Esophagus muscularis mucosa (tissue), 4 donors: ENCODE measurements around the gene FAM3B. TPM values are rescaled to one million over a fixed set of nuclear protein-coding genes. Genes with fewer than 3 reads are reported as not detected.
"Not testable (repeated sequence)": the region's sequence is repeated elsewhere in the genome, so short reads cannot be mapped to it uniquely, and the experiment has no call there.

Source experiments
- DNase-seq: peaks from one replicate; pipeline ENCODE4 v3.0.0-alpha.2; 2017; ENCODE audit errors: extremely low spot score
- H3K27ac ChIP-seq, 4 donors: fragments of 200-600 bp; sonication (generic); replicated peaks in 1 of 4; 1 replicate in 3 of 4; 2 replicates in 1 of 4; pipeline ENCODE4 v1.5.1; 2016 to 2019; ENCODE audit warnings: mild to moderate bottlenecking in 1 of 4
- H3K27me3 ChIP-seq, 4 donors: fragments of 200-600 bp; sonication (generic); one replicate each; pipeline versions ENCODE4 v1.5.1 to v1.6.0; 2016 to 2019
- H3K36me3 ChIP-seq, 4 donors: fragments of 200-600 bp; sonication (generic); one replicate each; pipeline ENCODE4 v1.5.1; 2016 to 2019
- H3K4me1 ChIP-seq, 4 donors: fragments of 200-600 bp; sonication (generic); one replicate each; pipeline ENCODE4 v1.5.1; 2016 to 2019
- H3K4me3 ChIP-seq, 4 donors: fragments of 200-600 bp; sonication (generic); 1 replicate in 2 of 4; 2 replicates in 2 of 4; pipeline ENCODE4 v1.5.1; 2016 to 2019; ENCODE audit warnings: mild to moderate bottlenecking in 4 of 4, moderate library complexity in 1 of 4
- H3K9me3 ChIP-seq, 4 donors: fragments of 200-600 bp; sonication (generic); 1 replicate in 3 of 4; 2 replicates in 1 of 4; pipeline ENCODE4 v1.5.1; 2016 to 2019
- CTCF ChIP-seq, 3 experiments: fragments of 200-600 bp in 2 of 3; fragments of 450-650 bp in 1 of 3; sonication (generic) in 2 of 3; IDR thresholded peaks; one replicate each; pipeline ENCODE4 v1.5.1; 2017 to 2019; ENCODE audit warnings: antibody characterized with exemption in 3 of 3, mild to moderate bottlenecking in 2 of 3, moderate library complexity in 1 of 3
- EP300 ChIP-seq: sonication (generic); formaldehyde crosslinking; IDR thresholded peaks from one replicate; pipeline ENCODE4 v1.6.1; 2017; ENCODE audit warnings: antibody characterized with exemption
- POLR2A ChIP-seq: fragments of 450-650 bp; IDR thresholded peaks from one replicate; pipeline ENCODE4 v1.6.1; 2017; ENCODE audit warnings: antibody characterized with exemption, moderate library complexity, mild to moderate bottlenecking, low read depth
- POLR2AphosphoS5 ChIP-seq, 2 donors: sonication (generic); formaldehyde crosslinking; IDR thresholded peaks; one replicate each; pipeline ENCODE4 v1.6.1; 2017; ENCODE audit warnings: antibody characterized with exemption in 2 of 2
- WGBS: methylation state at CpG from one replicate; pipeline ENCODE4 v1.1.5; 2018; 5-methylcytosine and 5-hydroxymethylcytosine counted together
- intact Hi-C: fragments of 100-400 bp; cut with DNase I; formaldehyde crosslinking; loops from one replicate; pipeline ENCODE4 v1.15.1; 2023
- total RNA-seq, 4 donors: library from RNA; depleted of rRNA; stranded (reverse); fragments of >200 nt; gene quantifications; one replicate each; pipeline versions ENCODE4 v1.1.0 to v1.2.1, GENCODE V29; 2016

FAM3B gene
- total RNA-seq, 4 donors from 2014 or later, result 0.45 TPM; not detected in 3

- no peaks in the 10 kb centered on the region for H3K9me3 ChIP-seq
- 93% methylated on average over 16 of the region's 16 CpGs for WGBS
- no peak for TF ChIP-seq POLR2AphosphoS5 (IDR thresholded peaks at IDR 0.05)
- TF ChIP-seq EP300, result no peak
- TF ChIP-seq POLR2A, result no peak
- TF ChIP-seq CTCF (IDR thresholded peaks at IDR 0.05), result no peak
- DNase-seq, result peak; percentile 72
- no peak overlapping the region for H3K27ac ChIP-seq
- intact Hi-C loops, result no loop called here
- H3K27me3 ChIP-seq, result peaks cover 0 to 37% (median 0%) of the 10 kb centered on the region in 4 donors
- no peak overlapping the region for H3K4me3 ChIP-seq
- H3K36me3 ChIP-seq, result no peaks in the 10 kb centered on the region
- no peaks in the 10 kb centered on the region for H3K4me1 ChIP-seq
These were observed 34.0 kb downstream of the FAM3B start for GRCh38 chr21:41350436-41351155.

- WGBS, result 76% methylated on average over 5 of the region's 8 CpGs
These were observed 40.9 kb downstream of the FAM3B start for GRCh38 chr21:41357546-41357945.

GRCh38 chr21:41358193-41359166 lies 41.9 kb downstream of the FAM3B start:
- H3K36me3 ChIP-seq, result no peaks in the 10 kb centered on the region
- H3K4me3 ChIP-seq, result no peak overlapping the region
- peaks cover 0 to 1% (median 0%) of the 10 kb centered on the region in 4 donors for H3K27me3 ChIP-seq
- no peaks in the 10 kb centered on the region for H3K9me3 ChIP-seq
- no peak overlapping the region for H3K27ac ChIP-seq
- no peak for TF ChIP-seq POLR2A
- TF ChIP-seq POLR2AphosphoS5 (IDR thresholded peaks at IDR 0.05), result no peak
- no peak for TF ChIP-seq CTCF (IDR thresholded peaks at IDR 0.05)
- TF ChIP-seq EP300, result no peak
- H3K4me1 ChIP-seq, result peaks cover 0 to 26% (median 25%) of the 10 kb centered on the region in 4 donors
- 73% methylated on average over 6 of the region's 9 CpGs for WGBS
- intact Hi-C loops, result no loop called here
- no peak for DNase-seq

More at GRCh38 chr21:41357546-41357945, 40.9 kb downstream of the FAM3B start:
- Histone ChIP-seq H3K4me1 (peaks cover 0 to 18% (median 18%) of the 10 kb centered on the region in 4 donors), H3K4me3 (no peak overlapping the region), H3K27ac (no peak overlapping the region), H3K36me3 (no peaks in the 10 kb centered on the region), H3K9me3 (no peaks in the 10 kb centered on the region), H3K27me3 (no peaks in the 10 kb centered on the region)
- no peak for TF ChIP-seq EP300
- TF ChIP-seq POLR2A, result no peak
- no peak for TF ChIP-seq POLR2AphosphoS5 (IDR thresholded peaks at IDR 0.05)
- no peak for TF ChIP-seq CTCF (IDR thresholded peaks at IDR 0.05)
- intact Hi-C loops, result no loop called here
- DNase-seq, result no peak

GRCh38 chr21:41359286-41359685 lies 42.7 kb downstream of the FAM3B start:
- no peaks in the 10 kb centered on the region for H3K36me3 ChIP-seq
- peaks cover 6 to 34% (median 30%) of the 10 kb centered on the region in 4 donors for H3K4me1 ChIP-seq
- no peak for DNase-seq
- intact Hi-C loops, result no loop called here
- WGBS, result 84% methylated on average over 10 of the region's 12 CpGs
- H3K27ac ChIP-seq, result no peak overlapping the region
- no peak for TF ChIP-seq POLR2A
- no peak for TF ChIP-seq EP300
- TF ChIP-seq CTCF (IDR thresholded peaks at IDR 0.05), result no peak
- TF ChIP-seq POLR2AphosphoS5 (IDR thresholded peaks at IDR 0.05), result no peak
- H3K27me3 ChIP-seq, result peaks cover 0 to 3% (median 0%) of the 10 kb centered on the region in 4 donors
- H3K9me3 ChIP-seq, result no peaks in the 10 kb centered on the region
- no peak overlapping the region for H3K4me3 ChIP-seq

- 98% methylated on average over 4 of the region's 4 CpGs for WGBS
- H3K4me3 ChIP-seq, H3K36me3 ChIP-seq, DNase-seq, H3K9me3 ChIP-seq, intact Hi-C loops, H3K27me3 ChIP-seq: not testable (repeated sequence)
- Histone ChIP-seq H3K27ac (peak overlapping the region; percentile 64 to 86 (median 78)), H3K4me1 (peaks cover 6 to 37% (median 31%) of the 10 kb centered on the region in 4 donors)
These were observed 43.1 kb downstream of the FAM3B start for GRCh38 chr21:41359754-41360071.
